Cortex of kidney (tissue), 1 donor: Measurements from ENCODE around the gene POFUT2.

Source experiments
- DNase-seq: peaks from one replicate; lab custom pipeline; 2025; lab: John Stamatoyannopoulos, UW

Gene POFUT2

DNA sequence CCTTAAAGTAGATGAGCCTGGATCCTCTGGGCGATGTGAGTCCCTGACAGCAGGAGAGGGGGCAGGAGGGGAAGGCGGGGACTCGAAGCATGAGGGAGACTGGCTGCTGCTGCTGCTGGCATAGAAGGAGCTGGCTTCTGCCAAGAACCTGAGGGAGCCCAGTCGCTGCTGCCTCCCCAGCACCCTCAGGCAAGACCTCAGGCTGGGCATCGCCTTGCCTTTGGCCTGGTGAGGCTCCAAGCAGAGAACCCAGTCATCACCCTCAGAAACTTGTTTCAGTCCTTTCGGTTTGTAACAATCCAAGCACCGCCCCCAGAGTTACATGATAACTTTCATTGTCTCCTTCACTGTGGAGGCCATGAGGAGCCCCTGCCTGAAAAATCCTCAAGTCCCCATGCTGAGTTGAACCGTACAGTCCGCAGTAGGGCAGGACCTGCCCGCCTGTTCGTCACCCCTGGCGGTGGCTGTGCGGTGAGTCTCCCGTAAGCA, 38.8 kb downstream of the POFUT2 start:
- no peak for DNase-seq

- no peak for DNase-seq
Observed at GRCh38 chr21:45248301-45248892, 39.3 kb downstream of the POFUT2 start.

GRCh38 chr21:45246386-45247320, 41.0 kb downstream of the POFUT2 start:
- DNase-seq = no peak

GRCh38 chr21:45244799-45245340, 42.8 kb downstream of the POFUT2 start:
- no peak for DNase-seq

- no peak for DNase-seq
Observed at GRCh38 chr21:45243603-45244002, 44.1 kb downstream of the POFUT2 start.

GRCh38 chr21:45241357-45241756, 46.3 kb downstream of the POFUT2 start:
- DNase-seq = no peak

DNA sequence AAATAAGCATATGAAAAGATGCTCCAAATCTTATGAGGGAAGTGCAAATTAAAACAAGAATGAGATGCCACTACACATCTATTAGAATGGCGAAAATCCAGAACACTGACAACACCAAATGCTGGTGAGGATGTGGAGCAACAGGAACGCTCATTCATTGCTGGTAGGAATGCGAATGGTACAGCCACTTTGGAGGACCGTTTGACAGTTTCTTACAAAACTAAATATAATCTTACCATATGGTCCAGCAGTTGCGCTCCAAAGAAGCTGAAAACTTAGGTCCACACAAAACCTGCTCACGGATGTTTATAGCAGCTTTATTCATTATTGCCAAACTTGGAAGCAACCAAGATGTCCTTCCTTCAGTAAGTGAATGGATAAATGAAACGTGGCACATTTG, 50.3 kb downstream of the POFUT2 start:
- no peak for DNase-seq

DNA sequence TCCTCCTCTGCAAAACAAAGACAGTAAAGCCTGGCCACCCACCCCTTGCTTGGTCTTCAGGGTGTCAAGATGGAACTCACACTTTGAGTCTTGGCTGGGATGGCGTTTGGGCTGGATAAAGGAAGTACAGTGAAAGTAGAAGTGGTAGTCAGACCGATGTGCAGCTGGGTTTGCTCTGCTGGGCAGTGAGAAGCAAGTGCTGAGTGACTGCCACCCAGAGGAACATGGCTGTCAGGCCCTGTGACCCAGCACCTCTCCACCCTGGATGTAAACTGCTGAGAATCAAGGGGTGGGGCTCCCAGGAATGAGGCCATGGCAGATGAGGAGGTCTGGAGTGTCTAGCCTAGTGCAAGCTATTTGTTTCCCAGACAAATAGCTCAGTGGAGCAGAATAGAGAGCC, 51.2 kb downstream of the POFUT2 start:
- DNase-seq = no peak

- no peak for DNase-seq
Observed at GRCh38 chr21:45235488-45235887, 52.2 kb downstream of the POFUT2 start.

DNA sequence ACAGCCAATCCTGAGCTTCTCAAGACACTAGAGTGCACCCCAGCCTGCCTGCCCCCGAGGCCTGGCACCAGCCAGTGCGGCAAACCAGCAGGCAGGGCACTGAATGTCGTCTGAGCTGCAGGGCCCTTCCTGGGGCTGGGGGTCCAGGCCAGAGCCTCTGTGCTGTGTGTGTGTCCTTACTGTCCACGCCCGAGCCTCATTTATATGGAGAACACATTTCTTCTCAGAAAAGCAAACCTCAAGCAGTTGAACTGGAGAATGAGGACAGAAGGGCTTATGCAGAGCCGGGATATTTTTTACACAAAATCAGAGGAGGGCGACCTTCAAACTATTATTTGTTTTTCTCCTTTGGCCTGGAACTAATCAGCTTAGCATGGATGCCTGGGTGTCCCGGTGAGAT, 52.7 kb downstream of the POFUT2 start:
- DNase-seq = no peak

DNA sequence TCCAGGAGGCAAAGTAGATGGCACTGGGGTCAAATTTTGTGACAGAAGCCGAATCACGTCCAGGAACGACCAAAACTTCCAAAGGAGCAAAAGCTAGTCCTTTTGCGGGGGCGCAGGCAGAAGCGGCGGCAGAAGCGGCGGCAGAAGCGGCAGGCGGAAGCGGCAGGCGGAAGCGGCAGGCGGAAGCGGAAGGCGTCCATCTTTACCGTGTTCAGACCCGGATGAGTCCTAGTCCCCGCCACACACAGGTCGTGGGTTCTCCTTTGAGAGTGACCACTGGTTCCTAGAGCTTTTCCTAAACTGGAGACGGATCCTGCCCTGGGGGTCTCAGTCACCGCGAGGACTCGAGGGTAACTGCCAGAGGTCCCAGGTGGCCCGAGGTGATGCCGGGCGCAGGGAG, 53.6 kb downstream of the POFUT2 start:
- DNase-seq = no peak

GRCh38 chr21:45231705-45232104, 56.0 kb downstream of the POFUT2 start:
- DNase-seq = no peak

- no peak for DNase-seq
Observed at GRCh38 chr21:45228656-45229240, 58.9 kb downstream of the POFUT2 start.

DNA sequence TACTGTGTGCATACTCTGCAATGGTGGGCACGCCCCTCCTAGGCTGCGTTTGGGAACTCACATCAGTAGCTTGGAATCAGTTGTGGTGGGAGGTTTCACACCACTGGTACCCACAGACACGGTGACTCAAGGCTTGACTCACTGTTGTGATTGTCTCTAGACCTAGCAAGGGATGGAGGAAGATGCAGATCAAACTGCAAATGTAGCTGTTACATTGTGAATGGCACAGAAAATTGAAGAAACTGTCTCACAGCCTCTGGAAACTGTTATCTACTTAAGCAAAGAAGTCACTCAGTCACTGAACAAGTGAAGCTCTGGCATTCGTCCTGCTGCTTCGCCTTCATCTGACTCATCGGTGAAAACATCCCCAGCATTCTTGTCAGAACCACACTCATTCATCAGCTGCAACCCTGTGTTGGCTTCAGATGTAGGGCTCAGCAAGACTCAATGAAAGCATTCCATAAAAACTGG, 59.5 kb downstream of the POFUT2 start:
- DNase-seq = no peak

DNA sequence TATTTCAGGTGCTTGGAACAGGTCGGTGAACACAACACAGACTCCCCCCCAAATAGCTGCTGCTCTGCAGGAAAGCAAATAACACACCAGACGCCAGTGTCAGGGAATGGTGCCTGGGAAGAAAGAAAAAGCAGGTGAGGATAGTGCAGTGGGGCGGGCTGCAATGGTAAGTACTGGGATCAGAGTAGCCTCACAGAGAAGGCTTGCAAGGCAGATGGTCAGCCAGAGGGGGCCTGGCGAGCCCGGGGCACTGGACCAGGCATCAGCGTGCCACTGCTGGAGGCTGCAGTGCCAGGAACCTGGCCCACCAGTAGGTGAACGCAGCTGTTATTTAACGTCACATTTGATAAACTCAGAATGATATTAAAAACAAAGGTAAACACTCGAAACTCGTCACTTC, 60.0 kb downstream of the POFUT2 start:
- no peak for DNase-seq

DNA sequence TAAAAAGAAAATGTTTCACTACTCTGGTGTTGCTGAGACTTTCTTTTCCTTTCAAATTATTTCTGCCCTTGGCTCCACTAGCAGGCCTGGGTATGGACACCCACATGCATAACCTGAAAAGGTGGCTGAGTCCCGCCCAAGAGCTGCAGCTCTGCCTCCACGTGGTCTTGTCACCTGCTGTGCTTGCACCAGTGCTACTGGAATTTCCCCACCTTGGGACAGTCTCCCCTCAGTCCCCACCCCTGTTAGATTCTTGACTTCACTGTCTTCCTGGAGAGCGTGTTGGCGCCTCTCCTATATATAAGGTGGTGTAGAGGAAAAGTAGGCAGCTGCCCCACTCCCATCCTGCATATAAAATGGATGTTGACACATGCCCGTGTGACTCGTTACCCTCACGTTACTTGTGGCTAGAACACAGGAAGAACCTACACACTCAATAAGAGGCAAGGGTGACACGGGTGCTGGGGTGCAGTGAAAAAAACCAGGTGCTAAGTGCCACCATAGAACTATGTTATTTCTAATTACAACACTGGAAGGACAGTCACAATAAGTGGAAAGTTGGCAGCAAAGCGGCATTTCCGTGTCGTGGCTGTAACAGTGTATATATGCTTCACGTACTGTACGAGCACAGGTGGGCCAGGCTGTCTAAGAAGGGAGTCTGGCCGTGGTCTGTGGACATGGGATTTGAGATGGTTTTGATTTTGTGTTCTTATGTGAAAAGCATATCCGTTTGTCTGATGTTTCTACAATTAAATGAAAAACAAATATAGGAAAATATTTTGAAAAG, 61.0 kb downstream of the POFUT2 start:
- DNase-seq = no peak

- no peak for DNase-seq
Observed at GRCh38 chr21:45225741-45226327, 61.9 kb downstream of the POFUT2 start.

DNA sequence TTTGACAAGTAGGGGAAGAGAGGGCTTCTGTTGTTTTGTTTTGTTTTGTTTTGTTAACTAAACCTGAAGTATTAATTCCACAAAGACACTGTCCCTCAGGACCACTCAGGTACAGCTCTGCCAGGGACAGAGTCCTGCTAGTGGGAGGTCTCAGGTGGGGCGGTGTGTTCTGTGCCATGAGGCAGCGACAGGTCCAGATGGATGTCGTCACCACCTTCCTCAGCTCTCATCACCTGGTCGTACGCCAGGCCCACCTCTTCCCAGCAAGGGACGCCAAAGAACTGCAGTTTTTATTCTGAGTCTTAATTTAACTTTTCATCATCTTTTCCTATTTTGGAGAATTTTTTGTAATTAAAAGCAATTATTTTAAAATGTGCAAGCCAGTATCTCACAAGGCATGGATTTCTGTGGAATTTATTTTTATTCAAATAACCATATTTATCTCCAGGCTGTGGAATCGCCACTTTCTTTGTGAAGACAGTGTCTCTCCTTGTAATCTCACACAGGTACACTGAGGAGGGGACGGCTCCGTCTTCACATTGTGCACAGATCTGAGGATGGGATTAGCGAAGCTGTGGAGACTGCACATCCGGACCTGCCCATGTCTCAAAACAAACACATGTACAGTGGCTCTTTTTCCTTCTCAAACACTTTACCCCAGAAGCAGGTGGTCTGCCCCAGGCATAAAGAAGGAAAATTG, 62.5 kb downstream of the POFUT2 start:
- no peak for DNase-seq

DNA sequence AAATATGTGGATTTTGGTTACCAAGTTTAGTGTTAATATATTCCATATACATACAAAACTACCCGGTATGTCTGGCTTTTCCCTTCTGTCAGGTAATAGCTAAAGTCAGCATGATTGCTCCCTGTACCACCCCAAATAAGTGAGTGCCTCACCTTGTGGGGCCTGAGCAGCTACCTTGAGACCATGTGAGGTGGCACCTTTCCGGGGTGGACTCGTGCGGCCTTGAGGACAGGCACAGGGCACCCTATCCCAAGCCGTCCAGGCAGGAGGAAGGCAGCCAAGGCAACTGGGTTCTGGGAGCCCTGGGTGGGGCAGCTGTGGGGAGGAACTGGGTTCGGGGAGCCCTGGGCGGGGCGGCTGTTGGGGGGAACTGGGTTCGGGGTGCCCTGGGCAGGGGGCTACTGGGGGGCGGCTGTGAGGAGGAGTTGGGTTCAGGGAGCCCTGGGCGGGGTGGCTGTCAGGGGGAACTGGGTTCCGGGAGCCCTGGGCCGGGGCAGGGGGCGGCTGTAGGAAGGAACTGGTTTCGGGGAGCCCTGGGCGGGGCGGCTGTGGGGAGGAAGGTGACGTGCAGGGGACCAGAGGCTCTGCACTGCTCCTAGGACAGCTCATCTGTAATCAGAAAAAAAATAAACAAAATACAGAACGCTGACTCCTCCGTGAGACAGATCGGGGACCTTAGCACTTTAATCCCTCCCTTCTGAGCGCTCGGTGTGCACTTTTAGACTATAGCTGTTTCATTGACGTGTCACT, 63.3 kb downstream of the POFUT2 start:
- no peak for DNase-seq
